Chondrocyte (in vitro differentiated cells): ENCODE data around the gene TMEM115. TPM values are rescaled to one million over a fixed set of nuclear protein-coding genes. Genes with fewer than 3 reads are reported as not detected.

Experiments used
- DNase-seq: peaks from one replicate; pipeline ENCODE4 v3.0.0; 2021; ENCODE audit warnings: mixed read lengths, low spot score
- H3K27ac Mint-ChIP-seq: one replicate; pipeline ENCODE4 v1.8.0; 2021; ENCODE audit warnings: mild to moderate bottlenecking, moderate library complexity, mixed read lengths; ENCODE audit not compliant: unreplicated experiment
- H3K27me3 Mint-ChIP-seq: 2 replicates; pipeline ENCODE4 v1.8.0; 2021; ENCODE audit warnings: low read depth, mixed read lengths
- H3K36me3 Mint-ChIP-seq: 2 replicates; pipeline ENCODE4 v1.8.0; 2021; ENCODE audit warnings: low read depth, mixed read lengths
- H3K4me1 Mint-ChIP-seq: 2 replicates; pipeline ENCODE4 v1.8.0; 2021; ENCODE audit warnings: low read depth, mild to moderate bottlenecking, mixed read lengths
- H3K4me3 Mint-ChIP-seq: one replicate; pipeline ENCODE4 v1.8.0; 2021; ENCODE audit warnings: mild to moderate bottlenecking, moderate library complexity, mixed read lengths; ENCODE audit not compliant: unreplicated experiment
- H3K9me3 Mint-ChIP-seq: 2 replicates; pipeline ENCODE4 v1.8.0; 2021; ENCODE audit warnings: low read depth, mixed read lengths
- total RNA-seq: library from RNA; stranded (reverse); gene quantifications from 3 replicates; pipeline ENCODE4 v1.2.1, GENCODE V29; 2021
- TF ChIP-seq, protein P1 (sequence below): fragments of 200-600 bp; sonication (generic); IDR thresholded peaks from 2 replicates; pipeline ENCODE4 v1.5.0; 2021; ENCODE audit warnings: antibody characterized with exemption, mild to moderate bottlenecking, moderate library complexity

TMEM115 gene
- total RNA-seq, 1 donor from 2014 or later: 50.4 TPM

DNA sequence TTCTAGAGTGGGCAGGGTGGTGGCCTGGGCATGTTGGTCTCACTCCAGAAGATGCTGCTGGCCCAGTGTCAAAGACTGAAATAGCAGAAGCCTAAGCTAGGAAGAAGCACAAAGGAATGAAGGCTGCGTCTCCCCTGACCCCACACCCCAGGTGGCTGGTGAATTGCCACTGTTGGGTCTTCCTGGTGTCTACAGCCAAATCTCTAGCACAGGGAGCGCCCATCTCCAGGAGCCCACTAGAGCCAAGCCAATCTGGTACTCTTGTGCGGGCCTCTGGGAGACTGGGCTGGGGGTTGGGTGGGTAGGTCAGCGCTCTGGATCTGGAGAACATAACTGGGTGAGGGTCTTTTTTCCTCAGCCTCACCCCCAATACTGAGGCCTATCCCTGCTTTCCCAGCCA, 32.2 kb downstream of the TMEM115 start:
- no peaks in the 10 kb centered on the region for H3K27me3 Mint-ChIP-seq
- H3K36me3 Mint-ChIP-seq: peaks cover 3% of the 10 kb centered on the region
- TF ChIP-seq, protein P1, sequence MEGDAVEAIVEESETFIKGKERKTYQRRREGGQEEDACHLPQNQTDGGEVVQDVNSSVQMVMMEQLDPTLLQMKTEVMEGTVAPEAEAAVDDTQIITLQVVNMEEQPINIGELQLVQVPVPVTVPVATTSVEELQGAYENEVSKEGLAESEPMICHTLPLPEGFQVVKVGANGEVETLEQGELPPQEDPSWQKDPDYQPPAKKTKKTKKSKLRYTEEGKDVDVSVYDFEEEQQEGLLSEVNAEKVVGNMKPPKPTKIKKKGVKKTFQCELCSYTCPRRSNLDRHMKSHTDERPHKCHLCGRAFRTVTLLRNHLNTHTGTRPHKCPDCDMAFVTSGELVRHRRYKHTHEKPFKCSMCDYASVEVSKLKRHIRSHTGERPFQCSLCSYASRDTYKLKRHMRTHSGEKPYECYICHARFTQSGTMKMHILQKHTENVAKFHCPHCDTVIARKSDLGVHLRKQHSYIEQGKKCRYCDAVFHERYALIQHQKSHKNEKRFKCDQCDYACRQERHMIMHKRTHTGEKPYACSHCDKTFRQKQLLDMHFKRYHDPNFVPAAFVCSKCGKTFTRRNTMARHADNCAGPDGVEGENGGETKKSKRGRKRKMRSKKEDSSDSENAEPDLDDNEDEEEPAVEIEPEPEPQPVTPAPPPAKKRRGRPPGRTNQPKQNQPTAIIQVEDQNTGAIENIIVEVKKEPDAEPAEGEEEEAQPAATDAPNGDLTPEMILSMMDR: no peak
- H3K9me3 Mint-ChIP-seq: no peaks in the 10 kb centered on the region
- no peak for DNase-seq
- H3K4me3 Mint-ChIP-seq: peak overlapping the region; percentile 86
- H3K4me1 Mint-ChIP-seq: peaks cover 30% of the 10 kb centered on the region
- peak overlapping the region; percentile 36 for H3K27ac Mint-ChIP-seq

DNA sequence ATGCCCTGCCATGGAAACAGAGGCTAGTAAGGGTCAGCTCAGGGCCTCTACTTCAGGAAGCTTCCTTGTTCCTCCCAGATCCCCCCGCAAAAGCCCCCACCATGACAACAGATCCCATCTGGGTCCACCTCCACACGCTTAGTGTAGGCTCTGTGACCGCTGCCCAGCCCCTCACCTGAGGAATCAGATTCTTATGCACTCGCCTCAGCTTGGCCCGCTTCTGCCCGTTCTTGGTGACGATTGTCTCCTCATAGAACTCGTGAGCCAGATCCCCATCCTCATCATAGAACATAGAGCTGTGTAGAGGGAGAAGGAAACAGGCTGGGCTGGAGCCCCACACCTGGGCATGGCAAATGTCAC, 33.2 kb downstream of the TMEM115 start:
- TF ChIP-seq, protein P1: no peak
- H3K9me3 Mint-ChIP-seq: no peaks in the 10 kb centered on the region
- H3K4me3 Mint-ChIP-seq: no peak overlapping the region
- no peak overlapping the region for H3K27ac Mint-ChIP-seq
- no peaks in the 10 kb centered on the region for H3K27me3 Mint-ChIP-seq
- H3K4me1 Mint-ChIP-seq: peaks cover 30% of the 10 kb centered on the region
- H3K36me3 Mint-ChIP-seq: peaks cover 3% of the 10 kb centered on the region
- DNase-seq: no peak

DNA sequence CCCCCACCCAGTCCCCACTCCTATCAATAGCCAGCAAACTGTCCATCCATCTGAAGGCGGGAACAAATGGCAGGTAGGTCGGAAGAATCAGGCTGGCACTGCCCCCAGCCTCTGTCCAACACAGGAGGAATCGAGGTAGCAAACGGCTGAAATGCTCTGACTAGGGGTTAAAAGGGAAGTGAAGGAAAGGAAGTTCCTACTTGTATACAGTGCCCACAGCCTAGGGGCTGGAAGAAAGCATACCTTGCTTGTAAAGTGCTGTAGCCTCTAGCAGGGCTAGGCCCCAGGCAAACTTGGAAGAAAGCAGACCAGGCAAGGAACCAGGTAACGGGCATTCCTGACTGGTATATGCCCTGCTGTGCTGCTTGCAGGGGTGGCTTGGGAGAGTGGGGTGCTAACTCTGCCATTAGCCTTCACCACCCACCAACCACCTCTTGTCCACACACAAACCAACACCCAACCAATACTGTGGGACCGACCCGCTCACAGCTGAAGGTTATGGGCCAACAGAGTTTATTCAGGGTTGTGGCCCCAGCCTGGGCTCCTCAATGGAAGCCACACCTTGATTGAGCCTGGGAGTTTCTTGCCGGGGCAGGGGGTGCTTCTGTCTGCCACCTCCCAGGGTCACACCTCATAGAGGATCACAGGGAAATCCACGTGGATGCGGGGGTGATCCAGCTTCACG, 33.7 kb downstream of the TMEM115 start:
- H3K9me3 Mint-ChIP-seq: no peaks in the 10 kb centered on the region
- no peaks in the 10 kb centered on the region for H3K27me3 Mint-ChIP-seq
- TF ChIP-seq, protein P1: no peak
- H3K27ac Mint-ChIP-seq: no peak overlapping the region
- peaks cover 2% of the 10 kb centered on the region for H3K36me3 Mint-ChIP-seq
- peaks cover 31% of the 10 kb centered on the region for H3K4me1 Mint-ChIP-seq
- no peak overlapping the region for H3K4me3 Mint-ChIP-seq
- DNase-seq: no peak

DNA sequence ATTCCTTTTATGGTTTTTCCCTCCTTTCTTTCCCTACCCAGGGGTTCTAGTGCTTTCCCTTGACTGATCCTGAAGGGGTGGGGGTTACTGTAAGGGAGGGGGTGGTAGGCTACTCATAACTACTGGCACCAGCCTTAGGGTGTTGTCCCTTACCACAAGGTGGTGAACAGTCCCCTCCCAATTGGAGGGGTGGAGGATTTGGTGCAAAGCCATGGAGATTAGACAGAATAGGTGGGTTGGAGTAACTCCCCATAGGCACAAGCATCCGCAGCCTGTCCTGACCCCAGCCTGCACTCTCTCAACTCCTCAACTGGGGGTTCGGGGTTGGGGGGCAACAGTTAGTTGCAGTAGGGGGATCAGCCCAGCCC, 34.2 kb downstream of the TMEM115 start:
- no peaks in the 10 kb centered on the region for H3K36me3 Mint-ChIP-seq
- H3K4me1 Mint-ChIP-seq: peaks cover 37% of the 10 kb centered on the region
- H3K9me3 Mint-ChIP-seq: no peaks in the 10 kb centered on the region
- DNase-seq: no peak
- H3K27me3 Mint-ChIP-seq: no peaks in the 10 kb centered on the region
- H3K27ac Mint-ChIP-seq: no peak overlapping the region
- TF ChIP-seq, protein P1: no peak
- no peak overlapping the region for H3K4me3 Mint-ChIP-seq

DNA sequence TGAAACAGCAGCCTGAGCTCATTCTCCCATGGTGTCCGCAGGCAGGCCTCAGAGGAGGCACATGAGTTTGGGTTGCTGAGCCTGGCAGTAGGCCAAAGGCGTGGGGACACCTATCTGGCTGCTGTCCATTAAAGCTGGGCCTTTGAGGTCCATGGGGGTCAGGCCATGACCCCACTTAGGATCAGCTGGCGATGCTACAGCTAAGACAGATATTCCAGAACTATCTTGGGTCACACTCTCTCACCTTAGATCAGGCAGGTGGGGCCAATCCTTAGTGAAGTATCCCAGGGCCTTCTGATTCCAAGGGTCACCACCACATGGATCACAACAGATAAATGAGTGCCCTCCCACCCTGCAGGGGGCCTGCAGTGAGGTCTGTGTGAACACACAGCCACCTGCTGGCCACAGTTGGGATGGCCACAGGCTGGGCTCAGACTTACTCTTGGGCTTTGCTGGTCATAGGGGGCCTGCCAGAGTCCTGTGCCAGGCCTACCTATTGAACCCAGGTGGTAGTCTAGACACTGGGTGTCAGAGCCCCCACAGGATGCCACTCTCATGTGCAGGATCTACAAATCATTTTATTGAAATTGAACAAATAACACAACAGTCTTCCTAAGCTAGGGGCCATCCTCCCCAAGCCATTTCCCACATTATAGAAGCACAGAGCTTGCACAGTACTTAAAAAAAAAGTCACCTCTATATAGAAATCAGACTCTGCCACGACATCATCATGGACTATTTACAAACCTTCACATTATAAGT, 34.8 kb downstream of the TMEM115 start:
- no peak overlapping the region for H3K4me3 Mint-ChIP-seq
- no peak for DNase-seq
- H3K36me3 Mint-ChIP-seq: no peaks in the 10 kb centered on the region
- H3K9me3 Mint-ChIP-seq: no peaks in the 10 kb centered on the region
- H3K27ac Mint-ChIP-seq: no peak overlapping the region
- TF ChIP-seq, protein P1: peak; percentile 86
- H3K4me1 Mint-ChIP-seq: peaks cover 42% of the 10 kb centered on the region
- no peaks in the 10 kb centered on the region for H3K27me3 Mint-ChIP-seq
